NCI-H345 treated with DMSO at 0.1 percent for 48 hours (cell line): ENCODE results near the gene RHBDD3.

Source experiments
- DNase-seq: peaks from one replicate; lab custom pipeline; 2025; ENCODE audit not compliant: unreplicated experiment; lab: John Stamatoyannopoulos, UW

Gene RHBDD3

DNA sequence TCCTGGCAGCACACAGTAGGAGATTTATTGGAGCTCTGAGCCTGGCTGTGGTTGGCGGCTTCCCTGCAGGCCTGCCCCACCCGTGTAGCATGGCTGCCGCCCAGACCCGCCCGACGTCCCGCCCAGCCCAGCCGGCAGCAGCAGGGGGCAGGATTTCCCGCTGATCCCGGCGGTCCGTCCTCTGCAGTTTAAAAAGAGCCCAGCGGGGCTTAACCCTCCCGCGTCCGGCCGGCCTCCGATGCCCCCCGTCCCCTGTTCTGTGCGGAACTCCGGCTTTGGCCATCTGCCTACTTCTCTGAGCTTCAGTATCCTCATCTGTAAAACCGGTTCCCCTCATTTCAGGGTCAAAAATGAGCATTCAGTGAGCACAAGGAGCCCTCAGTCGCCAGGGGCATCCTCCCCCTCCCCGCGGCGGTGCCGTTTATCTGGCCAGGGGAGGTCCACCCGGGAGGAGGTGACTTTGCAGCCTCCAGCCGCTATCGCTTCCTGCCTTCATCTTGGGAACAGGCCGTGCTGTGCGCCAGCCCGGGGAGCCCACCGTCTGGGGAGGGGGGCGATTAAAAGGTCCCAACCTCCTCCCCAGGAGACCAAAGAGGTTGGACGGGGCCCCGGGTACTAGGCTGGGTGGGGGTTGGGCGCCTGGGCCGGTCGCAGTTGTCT lies 38.5 kb upstream of the RHBDD3 start, which contains the start of gene GAS2L1:
Gene GAS2L1, plus strand, starts transcription at position 476 of the 660 bp plus-strand sequence. CDS start 1,456 bp downstream, outside the sequence.
- peak; percentile 15 for DNase-seq

DNA sequence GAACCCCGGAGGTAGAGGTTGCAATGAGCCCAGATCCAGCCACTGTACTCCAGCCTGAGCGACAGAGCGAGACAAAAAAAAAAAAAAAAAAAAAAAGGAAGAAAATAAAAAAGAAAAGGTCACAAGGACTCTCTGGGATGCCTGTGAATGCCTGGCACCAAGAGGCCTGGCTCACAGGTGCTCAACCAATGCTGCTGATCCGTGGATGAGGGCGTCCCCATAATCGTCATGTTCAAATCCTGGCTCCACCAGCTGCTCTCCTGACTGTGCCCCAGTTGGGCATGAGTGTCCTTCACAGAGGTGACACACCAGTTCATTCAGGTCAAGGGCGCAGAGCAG lies 38.0 kb upstream of the RHBDD3 start:
- DNase-seq, result no peak

DNA sequence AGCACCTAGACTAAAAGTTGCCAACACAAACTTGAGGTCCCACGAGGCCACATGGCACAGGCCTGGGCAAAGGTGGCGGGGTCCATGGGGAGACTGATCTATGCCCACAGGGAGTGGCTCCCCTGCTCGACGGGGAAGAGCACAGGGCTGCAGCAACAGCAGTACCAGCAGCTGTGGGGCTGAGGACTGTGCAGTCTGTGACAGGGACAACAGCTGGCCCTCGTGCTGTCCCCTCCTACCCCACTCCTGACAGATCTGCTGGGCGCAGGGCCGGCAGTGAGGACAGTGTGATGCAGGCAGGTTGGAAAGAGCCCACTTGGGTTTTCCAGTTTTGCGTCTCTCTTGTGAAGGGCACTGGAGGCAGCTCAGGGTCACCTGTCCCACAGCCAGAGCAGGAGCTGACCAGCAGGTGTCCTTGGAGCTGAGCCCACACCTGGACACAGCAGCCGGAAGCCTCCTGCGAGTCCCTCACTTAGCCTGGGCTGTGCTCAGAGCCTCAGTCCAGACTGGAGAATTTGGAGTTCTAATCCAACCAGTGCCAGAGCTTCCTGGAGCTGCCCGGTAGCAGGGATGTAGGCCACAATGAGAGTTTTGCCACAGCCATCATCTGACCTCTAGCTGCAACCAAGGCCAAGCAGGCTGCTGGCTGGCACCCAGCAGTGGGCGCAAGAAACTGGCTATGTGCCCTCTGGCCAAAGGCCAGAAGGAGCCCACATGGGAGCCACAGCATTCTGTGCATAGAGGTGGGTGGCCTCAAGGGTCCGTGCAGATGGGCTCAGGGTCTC lies 35.1 kb upstream of the RHBDD3 start:
- no peak for DNase-seq

DNA sequence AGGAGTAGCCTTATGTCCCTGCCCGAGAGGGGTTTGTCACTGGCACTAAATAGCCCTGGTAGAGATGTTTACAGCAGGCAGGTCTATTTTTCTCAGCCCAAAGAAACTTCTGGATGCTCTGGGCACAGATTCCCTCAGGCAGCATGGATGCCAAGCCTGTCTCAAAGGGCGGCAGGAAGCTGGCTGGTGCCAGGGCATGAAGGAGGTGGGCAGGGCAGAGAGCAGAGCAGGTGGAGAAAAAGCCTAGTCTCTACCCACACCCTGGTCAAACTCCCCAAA lies 34.6 kb upstream of the RHBDD3 start:
- no peak for DNase-seq

- DNase-seq, result no peak
Observed at GRCh38 chr22:29301716-29302401, 34.1 kb upstream of the RHBDD3 start.

DNA sequence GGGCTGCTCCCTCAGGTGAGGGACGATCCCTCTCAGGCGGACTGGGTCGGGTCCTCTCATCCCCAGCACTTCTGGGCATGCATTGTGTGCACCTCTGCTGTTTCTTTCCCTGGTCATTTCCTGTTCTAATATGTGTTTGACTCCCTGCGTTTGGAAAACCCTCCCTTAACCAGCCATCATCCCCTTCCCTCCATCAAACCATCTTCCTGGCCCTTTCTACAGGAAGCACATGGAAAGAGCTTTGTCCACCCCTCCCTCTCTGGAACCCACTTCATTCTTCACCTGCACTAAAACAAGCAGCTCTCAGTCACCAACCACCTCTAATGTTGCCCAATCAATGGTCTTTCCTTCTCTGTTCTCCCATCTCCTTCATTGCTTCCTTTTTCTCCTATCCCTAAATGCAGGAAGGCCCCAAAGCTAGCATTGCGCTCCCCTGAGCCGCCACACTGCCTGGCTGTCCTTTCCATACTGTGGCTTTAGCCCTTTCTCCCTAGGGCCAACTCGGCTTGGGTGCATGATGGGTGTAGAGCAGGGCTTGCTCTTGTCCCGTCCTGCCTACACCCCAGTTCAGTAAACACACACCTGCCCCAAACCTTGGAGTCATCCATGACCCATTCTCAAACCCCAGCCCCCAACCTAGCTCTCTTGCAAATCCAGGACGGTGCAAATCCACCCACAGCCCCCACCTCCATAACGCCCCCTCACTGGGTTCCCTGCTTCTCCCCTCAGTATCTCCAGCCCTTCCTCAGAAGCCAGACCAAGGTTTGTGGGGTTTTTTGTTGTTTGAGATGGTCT lies 33.2 kb upstream of the RHBDD3 start:
- no peak for DNase-seq

DNA sequence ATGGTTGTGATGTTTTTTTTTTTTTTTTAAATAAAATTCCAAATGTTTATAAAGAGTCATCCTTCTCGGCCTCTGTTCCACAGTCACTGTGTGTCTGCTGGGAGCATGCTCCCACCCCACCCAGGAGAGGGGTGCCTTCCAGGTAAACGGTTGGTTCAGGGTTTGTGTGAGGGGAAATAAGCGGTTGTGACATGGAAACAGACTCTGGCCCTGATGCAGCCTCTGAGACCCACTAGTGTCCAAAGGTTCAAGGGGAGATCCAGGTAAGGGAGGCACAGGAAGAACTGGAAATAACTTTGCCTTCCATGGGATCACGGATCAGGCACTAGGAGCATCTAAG lies 32.7 kb upstream of the RHBDD3 start:
- no peak for DNase-seq

DNA sequence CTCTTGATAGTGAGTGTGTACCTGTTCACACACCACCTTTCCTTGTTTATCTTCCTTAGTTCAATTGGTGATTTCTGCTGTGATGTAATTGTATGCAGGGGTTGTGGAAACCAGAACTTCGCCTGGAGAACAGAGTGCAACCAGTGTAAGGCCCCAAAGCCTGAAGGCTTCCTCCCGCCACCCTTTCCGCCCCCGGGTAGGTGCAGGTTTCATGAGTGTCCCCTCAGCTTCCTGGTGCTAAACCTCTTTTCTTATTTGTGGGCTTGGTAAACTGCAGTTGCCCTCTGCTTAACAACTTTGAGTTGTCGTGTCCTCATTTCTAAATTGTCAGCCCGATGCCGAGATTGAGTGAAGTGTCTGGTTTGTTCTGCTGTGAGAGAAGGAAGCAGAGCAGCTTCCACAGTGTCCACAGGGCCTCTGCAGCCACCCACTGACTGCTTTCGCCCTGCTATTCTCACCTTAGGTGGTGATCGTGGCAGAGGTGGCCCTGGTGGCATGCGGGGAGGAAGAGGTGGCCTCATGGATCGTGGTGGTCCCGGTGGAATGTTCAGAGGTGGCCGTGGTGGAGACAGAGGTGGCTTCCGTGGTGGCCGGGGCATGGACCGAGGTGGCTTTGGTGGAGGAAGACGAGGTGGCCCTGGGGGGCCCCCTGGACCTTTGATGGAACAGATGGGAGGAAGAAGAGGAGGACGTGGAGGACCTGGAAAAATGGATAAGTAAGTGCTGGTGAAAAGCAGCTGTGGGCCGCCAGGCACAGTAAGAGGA lies 31.5 kb upstream of the RHBDD3 start:
- DNase-seq, result no peak

GRCh38 chr22:29298641-29299040 lies 30.9 kb upstream of the RHBDD3 start:
- DNase-seq, result no peak

- DNase-seq, result no peak
Observed at GRCh38 chr22:29292379-29292778, 24.6 kb upstream of the RHBDD3 start.

DNA sequence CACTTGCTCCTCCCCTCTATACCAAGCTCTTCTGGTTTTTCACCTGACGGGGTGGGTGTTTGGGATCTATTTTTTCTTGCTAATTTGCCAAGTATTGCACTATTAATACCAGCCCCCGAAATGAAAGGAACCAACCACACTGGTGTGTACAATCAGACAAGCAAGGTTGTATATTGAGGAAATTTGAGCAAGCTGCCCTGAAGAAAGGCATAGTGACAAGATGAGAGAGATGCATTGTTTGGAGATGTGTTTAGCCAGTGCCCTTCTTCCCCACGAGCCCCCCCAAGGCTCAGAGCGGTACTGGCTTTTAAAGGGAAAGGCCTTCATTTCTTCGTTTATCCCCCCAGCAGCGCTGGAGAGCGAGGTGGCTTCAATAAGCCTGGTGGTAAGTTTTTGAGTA lies 23.4 kb upstream of the RHBDD3 start:
- no peak for DNase-seq

GRCh38 chr22:29290061-29290460 lies 22.3 kb upstream of the RHBDD3 start:
- DNase-seq, result no peak

DNA sequence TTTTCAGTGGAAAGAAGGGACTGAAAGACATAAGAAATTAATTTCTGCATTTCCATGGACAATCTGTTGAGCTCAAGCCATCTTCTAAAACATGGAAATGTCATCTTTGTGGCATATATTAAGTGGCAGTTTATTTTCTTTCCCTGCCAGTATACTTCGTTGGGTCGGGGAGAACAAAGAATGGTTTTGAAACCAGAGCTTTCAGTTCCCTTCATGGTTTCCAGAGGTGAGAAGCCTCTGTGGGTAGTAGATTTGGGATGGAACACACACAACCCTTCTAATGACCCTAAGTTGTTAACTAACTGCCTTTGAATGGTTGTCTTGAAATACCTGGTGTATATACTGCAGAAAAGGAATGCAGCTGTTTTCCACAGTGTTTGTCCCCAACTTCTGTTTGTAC lies 21.1 kb upstream of the RHBDD3 start:
- no peak for DNase-seq

DNA sequence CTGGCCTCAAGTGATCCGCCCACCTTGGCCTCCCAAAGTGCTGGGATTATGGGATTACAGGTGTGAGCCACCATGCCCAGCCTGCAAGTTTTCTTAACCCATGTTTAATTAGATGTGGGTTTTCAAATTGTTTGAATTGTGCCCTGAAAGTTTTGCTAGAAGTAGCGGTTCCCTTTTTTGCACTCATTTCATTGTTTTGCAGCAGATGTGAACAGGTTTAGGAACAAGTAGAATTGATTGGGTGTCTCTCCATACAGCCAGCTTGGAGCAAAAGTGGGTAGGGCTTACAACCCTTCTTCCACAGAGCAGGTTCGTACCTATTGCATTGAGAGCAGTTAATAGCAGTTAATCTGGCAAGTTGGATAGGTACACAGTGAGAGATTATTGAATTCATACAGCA lies 16.4 kb upstream of the RHBDD3 start:
- DNase-seq, result no peak

GRCh38 chr22:29277927-29278326 lies 10.1 kb upstream of the RHBDD3 start:
- DNase-seq, result no peak

GRCh38 chr22:29275819-29276565 lies 8.2 kb upstream of the RHBDD3 start:
- no peak for DNase-seq

DNA sequence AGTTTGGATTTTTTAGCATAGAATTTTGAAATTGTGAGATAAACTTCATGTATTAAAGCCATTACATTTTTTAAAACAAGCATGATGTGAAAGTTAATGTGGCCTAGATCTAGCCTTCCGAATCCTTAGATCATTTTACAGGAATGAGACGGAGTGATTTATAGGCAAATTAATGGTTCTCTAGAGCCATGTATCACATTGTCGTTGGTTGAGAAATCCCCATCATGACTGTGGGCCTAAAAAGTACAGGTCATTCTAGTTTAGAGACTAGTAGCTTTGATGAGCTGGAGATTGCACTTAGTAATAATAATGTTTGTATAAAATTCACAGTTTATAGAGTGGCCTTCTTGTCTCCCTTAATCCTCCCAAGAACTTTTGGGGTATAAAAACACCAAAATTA lies 7.4 kb upstream of the RHBDD3 start:
- DNase-seq, result no peak

GRCh38 chr22:29272624-29273023 lies 4.8 kb upstream of the RHBDD3 start:
- no peak for DNase-seq

GRCh38 chr22:29270475-29271271 lies 2.9 kb upstream of the RHBDD3 start:
- no peak for DNase-seq
